Ishikawa (cell line): Measurements from ENCODE around the gene NIM1K.

ENCODE experiments used
- CEBPB ChIP-seq: IDR thresholded peaks from 2 replicates; pipeline ENCODE4 v1.6.1; 2012
- CREB1 ChIP-seq: IDR thresholded peaks from 2 replicates; pipeline ENCODE4 v1.6.1; 2012; ENCODE audit warnings: low read depth
- EGR1 ChIP-seq: IDR thresholded peaks from 2 replicates; pipeline ENCODE4 v1.6.1; 2012
- EP300 ChIP-seq: IDR thresholded peaks from 2 replicates; pipeline ENCODE4 v1.6.1; 2012; ENCODE audit warnings: borderline replicate concordance
- FOXM1 ChIP-seq: IDR thresholded peaks from 2 replicates; pipeline ENCODE4 v1.6.1; 2012; ENCODE audit warnings: low read depth, borderline replicate concordance
- MAX ChIP-seq: IDR thresholded peaks from 2 replicates; pipeline ENCODE4 v1.6.1; 2012
- NFIC ChIP-seq: IDR thresholded peaks from 2 replicates; pipeline ENCODE4 v1.6.1; 2012
- RAD21 ChIP-seq: IDR thresholded peaks from 2 replicates; pipeline ENCODE4 v1.6.1; 2012; ENCODE audit warnings: low read depth
- REST ChIP-seq: IDR thresholded peaks from 2 replicates; pipeline ENCODE4 v1.6.1; 2012; ENCODE audit warnings: low read depth, mild to moderate bottlenecking
- TAF1 ChIP-seq: IDR thresholded peaks from 2 replicates; pipeline ENCODE4 v1.6.1; 2012; ENCODE audit warnings: low read depth, mild to moderate bottlenecking
- TCF12 ChIP-seq: IDR thresholded peaks from 2 replicates; pipeline ENCODE4 v1.6.1; 2012; ENCODE audit warnings: low read depth
- TEAD4 ChIP-seq: IDR thresholded peaks from 2 replicates; pipeline ENCODE4 v1.6.1; 2012
- USF1 ChIP-seq: IDR thresholded peaks from 2 replicates; pipeline ENCODE4 v1.6.1; 2012
- YY1 ChIP-seq: IDR thresholded peaks from 2 replicates; pipeline ENCODE4 v1.6.1; 2012; ENCODE audit warnings: low read depth
- ZBTB7A ChIP-seq: IDR thresholded peaks from 2 replicates; pipeline ENCODE4 v1.6.1; 2012; ENCODE audit warnings: low read depth

NIM1K gene

GRCh38 chr5:43179836-43180235, 12.2 kb upstream of the NIM1K start:
- no peak for TF ChIP-seq RAD21
- no peak for TF ChIP-seq REST
- no peak for TF ChIP-seq NFIC
- no peak for TF ChIP-seq TEAD4
- TF ChIP-seq CREB1 = no peak
- TF ChIP-seq EGR1 = no peak
- no peak for TF ChIP-seq ZBTB7A
- no peak for TF ChIP-seq TCF12
- TF ChIP-seq CEBPB = no peak
- TF ChIP-seq MAX = no peak
- TF ChIP-seq YY1 = no peak
- TF ChIP-seq FOXM1 = no peak
- no peak for TF ChIP-seq TAF1
- TF ChIP-seq EP300 = no peak
- no peak for TF ChIP-seq USF1

- TF ChIP-seq TCF12 (no peak), TAF1 (no peak), CREB1 (no peak), YY1 (no peak)
These were observed 9.6 kb upstream of the NIM1K start for GRCh38 chr5:43182421-43182820.

- TF ChIP-seq REST = peak; percentile 88
- TF ChIP-seq CEBPB = no peak
These were observed 1.0 kb upstream of the NIM1K start for GRCh38 chr5:43190755-43191603.

- TF ChIP-seq MAX (peak; percentile 91), NFIC (peak; percentile 52; the same call in 1 of the 2 replicates), TEAD4 (no peak; the same call in 1 of the 2 replicates), YY1 (no peak), REST (no peak), RAD21 (no peak), USF1 (peak; percentile 45; the same call in 1 of the 2 replicates)
These were observed 644 bp downstream of the NIM1K start for GRCh38 chr5:43192558-43193180.

GRCh38 chr5:43193181-43193893, 1.3 kb downstream of the NIM1K start:
- TF ChIP-seq CEBPB = peak; percentile 65
- TF ChIP-seq USF1 = no peak
- no peak for TF ChIP-seq EGR1
- no peak for TF ChIP-seq FOXM1
- no peak for TF ChIP-seq TCF12
- no peak for TF ChIP-seq ZBTB7A
